ENCODE results near the gene C1orf174.

Gene C1orf174

GRCh38 chr1:3939242-3940080 is 39.4 kb upstream of the C1orf174 start:
- no peak for DNase-seq (ENCODE audit: low read depth in 1 of 2, low spot score in 1 of 2)
- in situ Hi-C loops (cut with HindIII; ENCODE audit: low pct_unique_long_range_greater_than_20kb, low sequenced_read_pairs) = no loop called here
- TF ChIP-seq JUND (IDR thresholded peaks at IDR 0.05; ENCODE audit: low read depth) = no peak

GRCh38 chr1:3932156-3932919 is 32.3 kb upstream of the C1orf174 start:
- in situ Hi-C loops (cut with HindIII; ENCODE audit: low pct_unique_long_range_greater_than_20kb, low sequenced_read_pairs) = no loop called here
- DNase-seq (ENCODE audit: low read depth in 1 of 2, low spot score in 1 of 2) = no peak
- no peak for TF ChIP-seq JUND (IDR thresholded peaks at IDR 0.05; ENCODE audit: low read depth)

- in situ Hi-C loops (cut with HindIII; ENCODE audit: low pct_unique_long_range_greater_than_20kb, low sequenced_read_pairs) = no loop called here
- no peak for DNase-seq (ENCODE audit: low read depth in 1 of 2, low spot score in 1 of 2)
- TF ChIP-seq JUND (IDR thresholded peaks at IDR 0.05; ENCODE audit: low read depth) = no peak
These were observed 31.2 kb upstream of the C1orf174 start for GRCh38 chr1:3931007-3931912.

GRCh38 chr1:3930301-3931006 is 30.4 kb upstream of the C1orf174 start:
- no peak for TF ChIP-seq JUND (IDR thresholded peaks at IDR 0.05; ENCODE audit: low read depth)

GRCh38 chr1:3929126-3929525 is 29.1 kb upstream of the C1orf174 start:
- DNase-seq (ENCODE audit: low read depth in 1 of 2, low spot score in 1 of 2) = no peak
- TF ChIP-seq JUND (IDR thresholded peaks at IDR 0.05; ENCODE audit: low read depth) = no peak
- in situ Hi-C loops (cut with HindIII; ENCODE audit: low pct_unique_long_range_greater_than_20kb, low sequenced_read_pairs) = no loop called here

More at GRCh38 chr1:3930301-3931006, 30.4 kb upstream of the C1orf174 start:
- in situ Hi-C loops (cut with HindIII; ENCODE audit: low pct_unique_long_range_greater_than_20kb, low sequenced_read_pairs) = no loop called here
- DNase-seq (ENCODE audit: low read depth in 1 of 2, low spot score in 1 of 2) = no peak

- in situ Hi-C loops (cut with HindIII; ENCODE audit: low pct_unique_long_range_greater_than_20kb, low sequenced_read_pairs) = no loop called here
- DNase-seq (ENCODE audit: low read depth in 1 of 2, low spot score in 1 of 2) = no peak
These were observed 28.5 kb upstream of the C1orf174 start for GRCh38 chr1:3928586-3928985.

GRCh38 chr1:3926956-3927355 is 26.9 kb upstream of the C1orf174 start:
- DNase-seq (ENCODE audit: low read depth in 1 of 2, low spot score in 1 of 2) = no peak
- TF ChIP-seq JUND (IDR thresholded peaks at IDR 0.05; ENCODE audit: low read depth) = no peak
- in situ Hi-C loops (cut with HindIII; ENCODE audit: low pct_unique_long_range_greater_than_20kb, low sequenced_read_pairs) = no loop called here

More at GRCh38 chr1:3928586-3928985, 28.5 kb upstream of the C1orf174 start:
- TF ChIP-seq JUND (IDR thresholded peaks at IDR 0.05; ENCODE audit: low read depth) = no peak

- in situ Hi-C loops (cut with HindIII; ENCODE audit: low pct_unique_long_range_greater_than_20kb, low sequenced_read_pairs) = no loop called here
- TF ChIP-seq JUND (IDR thresholded peaks at IDR 0.05; ENCODE audit: low read depth) = no peak
- no peak for DNase-seq (ENCODE audit: low read depth in 1 of 2, low spot score in 1 of 2)
These were observed 25.7 kb upstream of the C1orf174 start for GRCh38 chr1:3925762-3926161.

GRCh38 chr1:3925256-3925655 is 25.2 kb upstream of the C1orf174 start:
- in situ Hi-C loops (cut with HindIII; ENCODE audit: low pct_unique_long_range_greater_than_20kb, low sequenced_read_pairs) = no loop called here
- no peak for DNase-seq (ENCODE audit: low read depth in 1 of 2, low spot score in 1 of 2)
- TF ChIP-seq JUND (IDR thresholded peaks at IDR 0.05; ENCODE audit: low read depth) = no peak

- in situ Hi-C loops (cut with HindIII; ENCODE audit: low pct_unique_long_range_greater_than_20kb, low sequenced_read_pairs) = no loop called here
- no peak for TF ChIP-seq JUND (IDR thresholded peaks at IDR 0.05; ENCODE audit: low read depth)
- DNase-seq (ENCODE audit: low read depth in 1 of 2, low spot score in 1 of 2) = no peak
These were observed 24.8 kb upstream of the C1orf174 start for GRCh38 chr1:3924825-3925220.

GRCh38 chr1:3924186-3924824 is 24.2 kb upstream of the C1orf174 start:
- in situ Hi-C loops (cut with HindIII; ENCODE audit: low pct_unique_long_range_greater_than_20kb, low sequenced_read_pairs) = no loop called here
- DNase-seq (ENCODE audit: low read depth in 1 of 2, low spot score in 1 of 2) = no peak
- no peak for TF ChIP-seq JUND (IDR thresholded peaks at IDR 0.05; ENCODE audit: low read depth)

Data from T47D (cell line).